ENCODE results near the gene YAE1. TPM values are rescaled to one million over a fixed set of nuclear protein-coding genes. Genes with fewer than 3 reads are reported as not detected.

The YAE1 gene
- total RNA-seq, 1 experiment from 2014 or later = 16.1 TPM

Other genes with a start within 250 kb of the YAE1 start
- 12.3 and 15.1 TPM in 2 replicates for gene RALA, start 57.2 kb downstream of the YAE1 start, total RNA-seq (2014; rRNA removed; shearing (Covaris generic))